Upper lobe of left lung (tissue), 6 donors: Measurements from ENCODE around the gene MUC15. TPM values are rescaled to one million over a fixed set of nuclear protein-coding genes. Genes with fewer than 3 reads are reported as not detected.

ENCODE experiments used
- ATAC-seq, 2 donors: fragments of 200-7000 bp; cut with Tn5 transposase; one replicate each; pipeline ENCODE4 v1.9.1; 2022; ENCODE audit warnings: mild to moderate bottlenecking in 2 of 2, moderate library complexity in 2 of 2; ENCODE audit not compliant: low FRiP score in 2 of 2
- DNase-seq, 2 donors: peaks; one replicate each; pipeline ENCODE4 v3.0.0-alpha.2; 2019 to 2020
- H3K27ac ChIP-seq, 4 donors: fragments of 200-600 bp; sonication (generic); one replicate each; pipeline ENCODE4 v1.5.1; 2016 to 2019
- H3K27me3 ChIP-seq, 4 donors: fragments of 200-600 bp; sonication (generic); one replicate each; pipeline ENCODE4 v1.5.1; 2017 to 2019
- H3K36me3 ChIP-seq, 4 donors: fragments of 200-600 bp; sonication (generic); one replicate each; pipeline ENCODE4 v1.5.1; 2016 to 2019
- H3K4me1 ChIP-seq, 4 donors: fragments of 200-600 bp; sonication (generic); one replicate each; pipeline ENCODE4 v1.5.1; 2018 to 2019
- H3K4me3 ChIP-seq, 4 donors: fragments of 200-600 bp; sonication (generic); one replicate each; pipeline ENCODE4 v1.5.1; 2017 to 2019; ENCODE audit warnings: mild to moderate bottlenecking in 2 of 4, moderate library complexity in 1 of 4
- H3K9me3 ChIP-seq, 4 donors: fragments of 200-600 bp; sonication (generic); one replicate each; pipeline ENCODE4 v1.5.1; 2018 to 2019
- CTCF ChIP-seq, 6 experiments: fragments of 450-650 bp in 4 of 6; fragments of 200-600 bp in 2 of 6; sonication (generic) in 2 of 6; IDR thresholded peaks; one replicate each; pipeline ENCODE4 v1.5.1; 2016 to 2019; ENCODE audit warnings: antibody characterized with exemption in 6 of 6
- EP300 ChIP-seq, 4 donors: sonication (generic); formaldehyde crosslinking; IDR thresholded peaks; one replicate each; pipeline ENCODE4 v1.5.1; 2017; ENCODE audit warnings: antibody characterized with exemption in 4 of 4, control low read depth in 2 of 4
- POLR2A ChIP-seq, 4 donors: fragments of 450-650 bp; IDR thresholded peaks; one replicate each; pipeline ENCODE4 v1.5.1; 2016 to 2017; ENCODE audit warnings: antibody characterized with exemption in 4 of 4, mild to moderate bottlenecking in 2 of 4
- POLR2AphosphoS5 ChIP-seq, 2 donors: sonication (generic); formaldehyde crosslinking; IDR thresholded peaks; one replicate each; pipeline ENCODE4 v1.5.1; 2017; ENCODE audit warnings: antibody characterized with exemption in 2 of 2
- WGBS, 2 donors: methylation state at CpG; one replicate each; pipeline ENCODE4 v1.1.5; 2017 to 2018; 5-methylcytosine and 5-hydroxymethylcytosine counted together
- total RNA-seq, 6 donors: library from RNA; depleted of rRNA in 4 of 6; stranded (reverse); fragments of >200 nt in 4 of 6; gene quantifications; one replicate each; pipeline versions ENCODE4 v1.1.0 to v1.2.1, GENCODE V29; 2016 to 2021
- donor health status: DM: no; HTN: no; CAD: no; lungs with moderate emphysema.
- donor health status: DM: no; HTN: yes; CAD: no; lungs with severe emphysema.

The MUC15 gene
- total RNA-seq, 6 donors from 2014 or later = 3.9 to 64.3 (median 13.3) TPM

DNA sequence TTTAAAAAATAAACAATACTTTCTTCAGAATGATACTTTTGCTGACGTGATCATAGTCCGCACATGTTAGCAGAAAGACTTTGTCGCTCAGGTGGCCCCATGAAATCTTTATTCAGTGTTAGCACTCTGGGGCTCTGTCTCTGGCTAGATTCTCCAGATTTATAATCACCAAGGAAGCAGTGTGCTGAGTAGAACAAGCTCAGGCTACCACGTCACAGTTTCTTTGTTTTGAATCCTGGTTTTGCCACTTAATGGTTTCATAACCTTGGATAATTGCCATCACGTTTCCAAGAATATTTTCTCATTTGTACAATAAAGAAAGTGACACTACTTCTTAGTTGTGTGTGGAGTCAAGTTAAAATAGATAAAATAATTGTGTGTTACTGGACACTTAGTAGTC, 3.9 kb upstream of the MUC15 start:
- TF ChIP-seq EP300 (IDR thresholded peaks at IDR 0.05) (peak in 1 of 4 donors; percentile 12), POLR2A (IDR thresholded peaks at IDR 0.05) (peak in 1 of 4 donors; percentile 41), CTCF (IDR thresholded peaks at IDR 0.05) (no peak), POLR2AphosphoS5 (IDR thresholded peaks at IDR 0.05) (peak in 1 of 2 donors; percentile 6)
- ATAC-seq = peak in 1 of 2 donors; percentile 59
- 56 to 58% methylated on average over 5 of the region's 5 CpGs for WGBS, 2 donors
- DNase-seq = no peak
- H3K36me3 ChIP-seq = no peaks in the 10 kb centered on the region
- no peaks in the 10 kb centered on the region for H3K27me3 ChIP-seq
- no peaks in the 10 kb centered on the region for H3K9me3 ChIP-seq
- H3K4me3 ChIP-seq = no peak overlapping the region
- no peak overlapping the region for H3K27ac ChIP-seq
- no peaks in the 10 kb centered on the region for H3K4me1 ChIP-seq

- H3K36me3 ChIP-seq = no peaks in the 10 kb centered on the region
- no peak overlapping the region for H3K27ac ChIP-seq
- DNase-seq (no peak), ATAC-seq (no peak)
- no peaks in the 10 kb centered on the region for H3K9me3 ChIP-seq
- H3K27me3 ChIP-seq = no peaks in the 10 kb centered on the region
- H3K4me1 ChIP-seq = no peaks in the 10 kb centered on the region
- no peak for TF ChIP-seq POLR2A (IDR thresholded peaks at IDR 0.05)
- no peak for TF ChIP-seq CTCF (IDR thresholded peaks at IDR 0.05)
- no peak for TF ChIP-seq EP300 (IDR thresholded peaks at IDR 0.05)
- TF ChIP-seq POLR2AphosphoS5 (IDR thresholded peaks at IDR 0.05) = no peak
- WGBS, 2 donors = 68 to 73% methylated on average over 2 of the region's 2 CpGs
- H3K4me3 ChIP-seq = no peak overlapping the region
These were observed 1.8 kb upstream of the MUC15 start for GRCh38 chr11:26573896-26574295.

DNA sequence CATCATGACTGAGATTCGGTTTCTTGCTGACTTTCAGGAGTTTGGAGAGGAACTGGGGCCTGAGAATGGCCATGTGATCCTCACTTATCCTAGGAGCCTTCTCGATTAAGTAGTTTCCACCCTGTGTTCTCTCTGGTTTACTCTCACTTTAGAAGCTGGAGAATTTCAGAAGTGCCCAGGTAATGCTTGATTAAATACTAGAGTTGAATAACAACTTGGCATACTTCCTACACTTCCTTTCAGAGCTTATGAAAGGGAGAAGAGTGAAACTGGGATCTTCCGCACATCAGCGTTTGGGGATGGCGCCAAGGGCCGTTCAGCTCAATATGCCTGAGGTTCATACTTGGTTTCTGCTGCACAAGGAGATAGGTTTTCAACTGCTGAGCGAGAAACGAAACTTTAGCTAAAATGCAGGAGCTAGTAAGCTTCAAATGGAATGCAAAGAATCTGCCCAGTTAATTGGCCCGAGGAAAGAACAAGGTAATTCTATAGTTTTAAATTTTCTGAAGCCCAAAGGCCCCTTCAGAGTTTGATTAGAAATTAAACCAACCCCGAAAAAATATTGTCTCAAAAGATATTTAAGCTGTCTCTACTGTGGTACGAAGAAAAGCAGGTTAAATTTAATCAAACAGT, 823 bp upstream of the MUC15 start:
- no peaks in the 10 kb centered on the region for H3K9me3 ChIP-seq
- no peaks in the 10 kb centered on the region for H3K27me3 ChIP-seq
- peak overlapping the region; percentile 50 to 82 (median 65) for H3K27ac ChIP-seq
- 71 to 74% methylated on average over 11 of the region's 11 CpGs for WGBS, 2 donors
- no peaks in the 10 kb centered on the region for H3K36me3 ChIP-seq
- no peak overlapping the region for H3K4me3 ChIP-seq
- TF ChIP-seq POLR2A (IDR thresholded peaks at IDR 0.05) (no peak), EP300 (IDR thresholded peaks at IDR 0.05) (peak in 1 of 4 donors; percentile 60), POLR2AphosphoS5 (IDR thresholded peaks at IDR 0.05) (peak in 1 of 2 donors; percentile 5)
- DNase-seq = peak in 1 of 2 donors; percentile 45
- peak; percentile 70 to 86 for ATAC-seq
- no peaks in the 10 kb centered on the region for H3K4me1 ChIP-seq

DNA sequence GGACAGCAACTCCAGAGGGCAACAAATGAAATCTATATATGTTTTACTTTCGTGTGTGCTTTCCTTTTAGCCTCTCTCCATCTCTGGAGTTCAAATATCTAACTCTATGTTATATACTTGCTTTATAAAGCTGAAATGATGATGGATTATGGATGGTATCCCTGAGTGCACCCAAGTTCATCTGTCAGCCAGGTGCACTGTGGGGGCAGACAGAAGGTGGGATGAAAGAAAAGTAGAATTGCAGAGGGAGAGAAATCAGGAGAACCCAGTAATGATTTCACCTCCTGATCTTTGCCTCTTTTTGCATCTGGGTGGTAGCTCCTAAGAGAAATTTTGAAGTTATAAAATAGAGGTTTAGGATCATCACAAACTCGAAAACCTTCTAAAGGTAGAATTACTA, 2.4 kb downstream of the MUC15 start:
- no peak for ATAC-seq
- 57 to 61% methylated on average over 2 of the region's 2 CpGs for WGBS, 2 donors
- H3K4me3 ChIP-seq = peak overlapping the region in 1 of 4 donors; percentile 5

GRCh38 chr11:26558190-26558589, 13.9 kb downstream of the MUC15 start:
- 65 to 66% methylated on average over 4 of the region's 4 CpGs for WGBS, 2 donors

More for the DNA sequence above, 2.4 kb downstream of the MUC15 start:
- H3K36me3 ChIP-seq = no peaks in the 10 kb centered on the region
- no peaks in the 10 kb centered on the region for H3K4me1 ChIP-seq
- no peaks in the 10 kb centered on the region for H3K27me3 ChIP-seq
- H3K27ac ChIP-seq = peak overlapping the region in 1 of 4 donors; percentile 42
- TF ChIP-seq POLR2AphosphoS5 (IDR thresholded peaks at IDR 0.05) = no peak
- TF ChIP-seq POLR2A (IDR thresholded peaks at IDR 0.05) = no peak
- no peak for TF ChIP-seq EP300 (IDR thresholded peaks at IDR 0.05)
- TF ChIP-seq CTCF (IDR thresholded peaks at IDR 0.05) = no peak
- no peak for DNase-seq
- H3K9me3 ChIP-seq = no peaks in the 10 kb centered on the region

More at GRCh38 chr11:26558190-26558589, 13.9 kb downstream of the MUC15 start:
- Histone ChIP-seq H3K27ac (no peak overlapping the region), H3K27me3 (no peaks in the 10 kb centered on the region), H3K36me3 (no peaks in the 10 kb centered on the region), H3K9me3 (no peaks in the 10 kb centered on the region), H3K4me1 (no peaks in the 10 kb centered on the region), H3K4me3 (no peak overlapping the region)
- no peak for TF ChIP-seq POLR2A (IDR thresholded peaks at IDR 0.05)
- TF ChIP-seq POLR2AphosphoS5 (IDR thresholded peaks at IDR 0.05) = no peak
- TF ChIP-seq CTCF (IDR thresholded peaks at IDR 0.05) = no peak
- TF ChIP-seq EP300 (IDR thresholded peaks at IDR 0.05) = no peak
- no peak for DNase-seq
- ATAC-seq = no peak
